GM23338 (cell line): ENCODE data around the gene AQP1. TPM values are rescaled to one million over a fixed set of nuclear protein-coding genes. Genes with fewer than 3 reads are reported as not detected.

ENCODE experiments used
- ATAC-seq: fragments of 200-7000 bp; cut with Tn5 transposase; 3 replicates; pipeline ENCODE4 v1.9.1; 2020
- DNase-seq: peaks from one replicate; pipeline ENCODE4 v3.0.0-alpha.2; 2015; ENCODE audit warnings: low spot score
- H2AFZ ChIP-seq: fragments of 200-600 bp; sonication (generic); 2 replicates; pipeline ENCODE4 v1.8.0; 2016; ENCODE audit warnings: antibody characterized with exemption, mild to moderate bottlenecking, moderate library complexity
- H3F3A ChIP-seq: fragments of 200-600 bp; sonication (generic); replicated peaks from 2 replicates; pipeline ENCODE4 v1.8.0; 2017; ENCODE audit warnings: antibody characterized with exemption, mixed run types, low read depth
- H3K27ac ChIP-seq: fragments of 200-600 bp; sonication (generic); 2 replicates; pipeline ENCODE4 v1.6.1; 2016; ENCODE audit warnings: low read depth
- H3K27me3 ChIP-seq: fragments of 200-600 bp; sonication (generic); 2 replicates; pipeline ENCODE4 v1.8.0; 2016; ENCODE audit warnings: mild to moderate bottlenecking, mixed run types, moderate library complexity; ENCODE audit not compliant: insufficient read depth
- H3K36me3 ChIP-seq: fragments of 200-600 bp; sonication (generic); 2 replicates; pipeline ENCODE4 v1.8.0; 2016; ENCODE audit warnings: mild to moderate bottlenecking; ENCODE audit not compliant: insufficient read depth
- H3K4me1 ChIP-seq: fragments of 200-600 bp; sonication (generic); 2 replicates; pipeline ENCODE4 v1.8.0; 2016; ENCODE audit warnings: mild to moderate bottlenecking, moderate library complexity; ENCODE audit not compliant: insufficient read depth
- H3K4me2 ChIP-seq: fragments of 200-600 bp; sonication (generic); 2 replicates; pipeline ENCODE4 v1.7.1; 2017; ENCODE audit warnings: mixed run types
- H3K4me3 ChIP-seq: fragments of 200-600 bp; sonication (generic); 2 replicates; pipeline ENCODE4 v1.6.1; 2016; ENCODE audit warnings: mixed run types
- H3K79me2 ChIP-seq: fragments of 200-600 bp; sonication (generic); replicated peaks from 2 replicates; pipeline ENCODE4 v1.8.0; 2017; ENCODE audit warnings: mild to moderate bottlenecking; ENCODE audit not compliant: insufficient read depth
- H3K9me2 ChIP-seq: fragments of 200-600 bp; sonication (generic); 2 replicates; pipeline ENCODE4 v1.8.0; 2017; ENCODE audit not compliant: insufficient read depth
- H4K20me1 ChIP-seq: fragments of 200-600 bp; sonication (generic); replicated peaks from 2 replicates; pipeline ENCODE4 v1.8.0; 2017; ENCODE audit warnings: mild to moderate bottlenecking; ENCODE audit not compliant: insufficient read depth
- H3K27ac Mint-ChIP-seq: 2 replicates; pipeline ENCODE4 v1.8.0; 2020; ENCODE audit warnings: inconsistent platforms, mild to moderate bottlenecking, moderate library complexity, mixed read lengths
- H3K27me3 Mint-ChIP-seq: 3 replicates; pipeline ENCODE4 v1.8.0; 2022; ENCODE audit warnings: low read depth, mild to moderate bottlenecking, moderate library complexity, mixed read lengths, inconsistent platforms; ENCODE audit not compliant: insufficient read depth, poor library complexity
- H3K36me3 Mint-ChIP-seq: 3 replicates; pipeline ENCODE4 v1.8.0; 2021; ENCODE audit warnings: low read depth, mild to moderate bottlenecking, inconsistent platforms, moderate library complexity, mixed read lengths
- H3K4me1 Mint-ChIP-seq: 3 replicates; pipeline ENCODE4 v1.8.0; 2020; ENCODE audit warnings: mild to moderate bottlenecking, inconsistent platforms, mixed read lengths
- H3K4me3 Mint-ChIP-seq: 3 replicates; pipeline ENCODE4 v1.8.0; 2021; ENCODE audit warnings: moderate library complexity, mild to moderate bottlenecking, inconsistent platforms, mixed read lengths
- H3K9me3 Mint-ChIP-seq: 3 replicates; pipeline ENCODE4 v1.8.0; 2020; ENCODE audit warnings: moderate library complexity, mild to moderate bottlenecking, inconsistent platforms, mixed read lengths
- CREB1 ChIP-seq: fragments of 250-450 bp; sonication (Bioruptor Pico); IDR thresholded peaks from 2 replicates; pipeline ENCODE4 v1.5.0; 2020; ENCODE audit warnings: low read depth, mild to moderate bottlenecking, moderate library complexity
- CTCF ChIP-seq, 2 experiments: fragments of 200-600 bp in 1 of 2; sonication (generic) in 1 of 2; conservative IDR thresholded peaks; 2 replicates each; pipeline versions ENCODE4 v1.5.1 to v1.6.1; 2016 to 2017; ENCODE audit warnings: antibody characterized with exemption in 2 of 2, low read depth in 2 of 2, mild to moderate bottlenecking in 2 of 2, moderate library complexity in 1 of 2
- ETS1 ChIP-seq: IDR thresholded peaks from 2 replicates; pipeline ENCODE4 v1.6.1; 2016; ENCODE audit warnings: antibody characterized with exemption
- EZH2 ChIP-seq: fragments of 200-600 bp; sonication (generic); IDR thresholded peaks from one replicate; pipeline ENCODE4 v1.8.0; 2017; ENCODE audit warnings: antibody characterized with exemption, mild to moderate bottlenecking, low read depth; ENCODE audit not compliant: unreplicated experiment
- EZH2phosphoT487 ChIP-seq: fragments of 200-600 bp; sonication (generic); IDR thresholded peaks from one replicate; pipeline ENCODE4 v1.8.1; 2018; ENCODE audit warnings: antibody characterized with exemption; ENCODE audit not compliant: unreplicated experiment
- JUNB ChIP-seq: IDR thresholded peaks from one replicate; pipeline ENCODE4 v1.6.1; 2016; ENCODE audit warnings: antibody characterized with exemption; ENCODE audit not compliant: unreplicated experiment
- NANOG ChIP-seq: IDR thresholded peaks from 2 replicates; pipeline ENCODE4 v1.6.1; 2016; ENCODE audit warnings: antibody characterized with exemption, borderline replicate concordance
- POLR2AphosphoS5 ChIP-seq: IDR thresholded peaks from 2 replicates; pipeline ENCODE4 v1.6.1; 2016; ENCODE audit warnings: antibody characterized with exemption, low read depth
- REST ChIP-seq: IDR thresholded peaks from one replicate; pipeline ENCODE4 v1.6.1; 2018; ENCODE audit warnings: antibody characterized with exemption; ENCODE audit not compliant: unreplicated experiment
- STAT1 ChIP-seq: IDR thresholded peaks from one replicate; pipeline ENCODE4 v1.6.1; 2016; ENCODE audit warnings: antibody characterized with exemption; ENCODE audit not compliant: unreplicated experiment
- ZNF114 ChIP-seq: fragments of 250-450 bp; sonication (Bioruptor Pico); IDR thresholded peaks from 2 replicates; pipeline ENCODE4 v1.5.0; 2020; ENCODE audit warnings: mild to moderate bottlenecking, moderate library complexity
- ZNF331 ChIP-seq: fragments of 250-450 bp; sonication (Bioruptor Pico); IDR thresholded peaks from 2 replicates; pipeline ENCODE4 v1.5.0; 2020; ENCODE audit warnings: low read depth, mild to moderate bottlenecking, moderate library complexity
- ZNF462 ChIP-seq: fragments of 250-450 bp; sonication (Bioruptor Pico); IDR thresholded peaks from 2 replicates; pipeline ENCODE4 v1.5.0; 2020; ENCODE audit warnings: mild to moderate bottlenecking, moderate library complexity
- polyA plus RNA-seq: library from polyadenylated mRNA; unstranded; fragments of >200 nt; fragmentation: Nextera tagmentation; extraction: Ambion mirVana; gene quantifications from 2 replicates; pipeline ENCODE4 v1.2.1, GENCODE V29; 2016
- total RNA-seq: library from RNA; depleted of rRNA; stranded (reverse); fragments of >200 nt; shearing (Covaris generic); gene quantifications from 2 replicates; pipeline ENCODE4 v1.2.3, GENCODE V29; 2014

Gene AQP1
- total and polyA plus RNA-seq, 2 experiments from 2014 or later = 0.28 TPM; not detected in 1

- no peak for TF ChIP-seq ZNF114 (CRISPR knock-in tag)
- no peak for TF ChIP-seq NANOG
- TF ChIP-seq REST = no peak
- no peak for TF ChIP-seq STAT1
- TF ChIP-seq POLR2AphosphoS5 = no peak
- no peak for TF ChIP-seq EZH2phosphoT487
- no peak for TF ChIP-seq ETS1
- TF ChIP-seq CTCF (conservative IDR thresholded peaks at IDR 0.05; ENCODE audit: low read depth in 2 of 2) = no peak
- no peak for TF ChIP-seq ZNF331
- TF ChIP-seq CREB1 (CRISPR knock-in tag) = no peak
- no peak for TF ChIP-seq EZH2
- no peak for TF ChIP-seq JUNB
- no peak for TF ChIP-seq ZNF462
- H3K9me3 Mint-ChIP-seq = no peaks in the 10 kb centered on the region
- no peak overlapping the region for H3K4me2 ChIP-seq
- H3K36me3 ChIP-seq = no peaks in the 10 kb centered on the region
- H3K27me3 Mint-ChIP-seq = peaks cover 10% of the 10 kb centered on the region
- no peaks in the 10 kb centered on the region for H3K27me3 ChIP-seq
- H2AFZ ChIP-seq = no peak overlapping the region
- ATAC-seq (no peak), DNase-seq (no peak)
- no peaks in the 10 kb centered on the region for H3F3A ChIP-seq
- H3K4me1 ChIP-seq = no peaks in the 10 kb centered on the region
- peaks cover 6% of the 10 kb centered on the region; the same call in 1 of the 2 replicates for H3K9me2 ChIP-seq
- H3K4me1 Mint-ChIP-seq = no peaks in the 10 kb centered on the region
- no peak overlapping the region for H3K27ac Mint-ChIP-seq
- no peak overlapping the region for H3K27ac ChIP-seq
- no peaks in the 10 kb centered on the region for H3K79me2 ChIP-seq
- no peaks in the 10 kb centered on the region for H4K20me1 ChIP-seq
- no peak overlapping the region for H3K4me3 Mint-ChIP-seq
- H3K4me3 ChIP-seq = no peak overlapping the region
- no peaks in the 10 kb centered on the region for H3K36me3 Mint-ChIP-seq
These were observed 13.0 kb downstream of the AQP1 start for GRCh38 chr7:30924624-30925023.
